ENCODE measurements around the gene RANBP1. TPM values are rescaled to one million over a fixed set of nuclear protein-coding genes. Genes with fewer than 3 reads are reported as not detected.

Gene RANBP1
- total RNA-seq, 1 experiment from 2014 or later: 195 TPM

DNA sequence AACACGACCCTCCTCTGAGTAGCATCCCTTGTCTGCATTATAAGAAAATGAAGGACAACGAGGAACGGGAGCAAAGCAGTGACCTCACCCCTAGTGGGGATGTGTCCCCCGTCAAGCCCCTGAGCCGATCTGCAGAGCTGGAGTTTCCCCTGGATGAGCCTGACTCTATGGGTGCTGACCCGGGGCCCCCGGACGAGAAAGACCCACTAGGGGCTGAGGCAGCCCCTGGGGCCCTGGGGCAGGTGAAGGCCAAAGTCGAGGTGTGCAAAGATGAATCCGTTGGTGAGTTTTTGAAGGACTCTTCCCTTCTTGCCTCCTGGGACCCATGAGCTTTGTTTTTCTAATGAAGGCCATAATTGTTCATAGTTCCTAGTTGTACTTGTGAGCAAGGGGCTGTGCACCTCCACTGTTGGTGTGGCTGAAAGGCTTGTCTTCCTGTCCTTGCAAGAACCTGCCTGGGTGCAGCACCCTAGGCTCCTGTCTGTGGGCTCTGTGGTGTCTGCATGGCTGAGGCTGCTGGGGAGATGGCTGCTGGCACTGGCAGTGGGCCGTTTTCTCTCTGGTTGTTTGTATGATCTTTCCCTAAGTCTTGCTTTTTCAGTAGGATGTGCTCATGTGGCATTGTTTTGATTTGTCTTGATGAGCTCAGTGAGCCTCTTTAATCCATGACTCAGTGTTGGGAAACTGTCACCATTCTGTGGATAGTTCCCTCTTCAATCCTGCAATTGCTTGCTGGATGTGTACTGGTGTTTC, 25.8 kb upstream of the RANBP1 start:
- no peak for DNase-seq (ENCODE audit: unreplicated experiment)
- no peaks in the 10 kb centered on the region for H3K27me3 Mint-ChIP-seq (ENCODE audit: insufficient read depth, unreplicated experiment)
- H3K9me3 Mint-ChIP-seq (ENCODE audit: unreplicated experiment): no peaks in the 10 kb centered on the region
- TF ChIP-seq, protein P1, sequence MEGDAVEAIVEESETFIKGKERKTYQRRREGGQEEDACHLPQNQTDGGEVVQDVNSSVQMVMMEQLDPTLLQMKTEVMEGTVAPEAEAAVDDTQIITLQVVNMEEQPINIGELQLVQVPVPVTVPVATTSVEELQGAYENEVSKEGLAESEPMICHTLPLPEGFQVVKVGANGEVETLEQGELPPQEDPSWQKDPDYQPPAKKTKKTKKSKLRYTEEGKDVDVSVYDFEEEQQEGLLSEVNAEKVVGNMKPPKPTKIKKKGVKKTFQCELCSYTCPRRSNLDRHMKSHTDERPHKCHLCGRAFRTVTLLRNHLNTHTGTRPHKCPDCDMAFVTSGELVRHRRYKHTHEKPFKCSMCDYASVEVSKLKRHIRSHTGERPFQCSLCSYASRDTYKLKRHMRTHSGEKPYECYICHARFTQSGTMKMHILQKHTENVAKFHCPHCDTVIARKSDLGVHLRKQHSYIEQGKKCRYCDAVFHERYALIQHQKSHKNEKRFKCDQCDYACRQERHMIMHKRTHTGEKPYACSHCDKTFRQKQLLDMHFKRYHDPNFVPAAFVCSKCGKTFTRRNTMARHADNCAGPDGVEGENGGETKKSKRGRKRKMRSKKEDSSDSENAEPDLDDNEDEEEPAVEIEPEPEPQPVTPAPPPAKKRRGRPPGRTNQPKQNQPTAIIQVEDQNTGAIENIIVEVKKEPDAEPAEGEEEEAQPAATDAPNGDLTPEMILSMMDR (IDR thresholded peaks at IDR 0.05; ENCODE audit: unreplicated experiment): no peak
- intact Hi-C loops (cut with micrococcal nuclease): no loop called here
- H3K27ac Mint-ChIP-seq (ENCODE audit: low read depth, unreplicated experiment): no peak overlapping the region
- peaks cover 88% of the 10 kb centered on the region for H3K36me3 Mint-ChIP-seq (ENCODE audit: insufficient read depth, unreplicated experiment)
- no peak overlapping the region for H3K4me3 Mint-ChIP-seq (ENCODE audit: unreplicated experiment)
- POLR2A ChIA-PET: no interaction called here
- peaks cover 7% of the 10 kb centered on the region for H3K4me1 Mint-ChIP-seq (ENCODE audit: insufficient read depth, unreplicated experiment)
- CTCF ChIA-PET: no interaction called here
- no TSS peak for BruUV-seq (replicated peaks)

DNA sequence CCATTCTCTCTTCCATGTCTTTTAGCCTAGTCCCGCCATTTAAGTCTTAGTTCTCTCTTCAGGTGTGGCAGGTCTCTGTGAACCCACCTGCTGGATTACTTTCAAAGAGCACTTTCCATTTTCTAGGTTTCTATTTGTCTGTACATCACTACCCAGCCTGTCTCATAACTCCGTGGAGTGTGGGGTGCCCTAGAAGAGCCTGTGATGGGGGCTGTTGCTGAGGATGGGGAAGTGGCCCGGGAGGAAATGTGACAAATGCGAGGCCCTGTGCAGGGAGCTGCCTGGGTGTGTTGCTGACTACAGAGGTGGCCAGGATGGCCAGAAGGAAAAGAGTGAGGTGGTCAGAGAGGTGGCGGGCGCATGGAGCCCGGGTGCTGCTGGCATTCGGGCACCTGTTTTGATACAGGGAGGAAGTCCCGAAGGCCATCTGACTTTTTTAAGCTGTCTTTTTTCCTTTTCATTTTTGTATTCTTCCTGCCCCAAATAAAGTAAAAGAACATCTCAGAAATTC, 25.1 kb upstream of the RANBP1 start:
- no peaks in the 10 kb centered on the region for H3K9me3 Mint-ChIP-seq (ENCODE audit: unreplicated experiment)
- no peak overlapping the region for H3K4me3 Mint-ChIP-seq (ENCODE audit: unreplicated experiment)
- POLR2A ChIA-PET: no interaction called here
- no peak for DNase-seq (ENCODE audit: unreplicated experiment)
- CTCF ChIA-PET: interaction anchor here (0.7 kb wide), 2 partner anchors 9 to 137 kb away, joined by 3 read pairs; no protein-coding TSS in a partner anchor
- H3K27ac Mint-ChIP-seq (ENCODE audit: low read depth, unreplicated experiment): no peak overlapping the region
- intact Hi-C loops (cut with micrococcal nuclease): no loop called here
- H3K36me3 Mint-ChIP-seq (ENCODE audit: insufficient read depth, unreplicated experiment): peaks cover 88% of the 10 kb centered on the region
- TF ChIP-seq, protein P1 (IDR thresholded peaks at IDR 0.05; ENCODE audit: unreplicated experiment): no peak
- BruUV-seq (replicated peaks): no TSS peak
- H3K4me1 Mint-ChIP-seq (ENCODE audit: insufficient read depth, unreplicated experiment): peaks cover 6% of the 10 kb centered on the region
- no peaks in the 10 kb centered on the region for H3K27me3 Mint-ChIP-seq (ENCODE audit: insufficient read depth, unreplicated experiment)

DNA sequence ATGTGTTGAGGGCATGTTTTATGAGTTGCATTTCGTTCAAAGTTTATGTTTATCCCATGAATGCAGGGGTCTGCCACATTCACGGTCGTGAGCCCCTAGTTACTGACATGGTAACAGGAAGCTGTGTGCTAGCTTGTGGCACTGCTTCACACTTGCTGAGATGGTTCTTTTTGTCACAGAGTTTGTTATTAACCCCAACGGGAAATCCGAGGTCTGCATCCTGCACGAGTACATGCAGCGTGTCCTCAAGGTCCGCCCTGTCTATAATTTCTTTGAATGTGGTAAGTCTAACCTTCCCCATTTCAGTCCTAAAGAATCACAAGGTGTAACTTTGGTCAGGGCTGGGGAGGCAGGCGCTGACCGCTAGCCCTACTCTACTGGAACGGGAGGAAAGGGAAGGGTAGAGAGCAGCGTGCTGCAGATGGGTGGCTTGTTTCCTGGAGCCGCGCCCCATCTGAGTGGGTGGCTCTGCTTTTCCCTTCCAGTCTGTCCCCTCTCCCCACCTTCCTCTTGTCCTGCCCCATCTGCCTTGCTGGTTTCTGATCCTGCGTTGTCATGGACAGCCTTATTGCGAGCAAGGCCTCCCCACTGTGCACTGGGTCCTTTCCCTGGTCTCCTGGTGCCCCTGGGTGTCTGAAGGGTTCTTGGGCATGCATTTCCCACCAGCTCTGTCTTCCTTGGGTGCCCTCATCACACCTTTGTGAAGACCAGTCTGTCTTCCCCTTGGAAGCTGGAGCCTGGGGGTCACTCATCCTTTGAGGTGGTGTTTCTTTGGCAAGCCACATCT, 24.0 kb upstream of the RANBP1 start:
- H3K36me3 Mint-ChIP-seq (ENCODE audit: insufficient read depth, unreplicated experiment): peaks cover 88% of the 10 kb centered on the region
- POLR2A ChIA-PET: no interaction called here
- no peak for DNase-seq (ENCODE audit: unreplicated experiment)
- TF ChIP-seq, protein P1 (IDR thresholded peaks at IDR 0.05; ENCODE audit: unreplicated experiment): no peak
- H3K4me1 Mint-ChIP-seq (ENCODE audit: insufficient read depth, unreplicated experiment): no peaks in the 10 kb centered on the region
- H3K9me3 Mint-ChIP-seq (ENCODE audit: unreplicated experiment): no peaks in the 10 kb centered on the region
- H3K27ac Mint-ChIP-seq (ENCODE audit: low read depth, unreplicated experiment): no peak overlapping the region
- CTCF ChIA-PET: interaction anchor here (0.7 to 0.9 kb wide), 2 partner anchors 32 to 138 kb away, joined by 3 to 4 read pairs; no protein-coding TSS in a partner anchor
- no peaks in the 10 kb centered on the region for H3K27me3 Mint-ChIP-seq (ENCODE audit: insufficient read depth, unreplicated experiment)
- intact Hi-C loops (cut with micrococcal nuclease): no loop called here
- H3K4me3 Mint-ChIP-seq (ENCODE audit: unreplicated experiment): no peak overlapping the region
- BruUV-seq (replicated peaks): no TSS peak

DNA sequence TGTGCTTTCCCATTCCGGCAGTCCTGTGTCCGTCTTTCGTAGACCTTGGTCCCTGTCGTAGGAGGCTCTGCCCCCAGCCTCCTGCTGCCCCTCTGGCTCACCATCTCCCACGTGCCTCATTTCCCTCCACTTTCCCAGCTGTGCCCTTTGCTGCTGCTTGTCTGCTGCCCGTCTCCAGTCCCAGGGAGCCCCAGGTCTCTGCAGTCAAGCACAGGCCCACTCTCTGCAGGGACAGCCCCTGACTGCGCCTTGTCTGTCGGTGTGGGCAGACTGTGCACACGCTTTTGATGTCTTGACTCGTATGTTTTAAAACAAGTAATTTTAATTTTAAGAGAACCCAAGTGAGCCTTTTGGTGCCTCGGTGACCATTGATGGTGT, 23.4 kb upstream of the RANBP1 start:
- Mint-ChIP-seq H3K27ac (ENCODE audit: low read depth, unreplicated experiment) (no peak overlapping the region), H3K9me3 (ENCODE audit: unreplicated experiment) (no peaks in the 10 kb centered on the region), H3K4me1 (ENCODE audit: insufficient read depth, unreplicated experiment) (no peaks in the 10 kb centered on the region), H3K36me3 (ENCODE audit: insufficient read depth, unreplicated experiment) (peaks cover 88% of the 10 kb centered on the region), H3K27me3 (ENCODE audit: insufficient read depth, unreplicated experiment) (no peaks in the 10 kb centered on the region), H3K4me3 (ENCODE audit: unreplicated experiment) (no peak overlapping the region)
- no TSS peak for BruUV-seq (replicated peaks)
- POLR2A ChIA-PET: no interaction called here
- intact Hi-C loops (cut with micrococcal nuclease): no loop called here
- no peak for DNase-seq (ENCODE audit: unreplicated experiment)
- TF ChIP-seq, protein P1 (IDR thresholded peaks at IDR 0.05; ENCODE audit: unreplicated experiment): no peak
- CTCF ChIA-PET: no interaction called here
